Stimulated activated naive CD8-positive, alpha-beta T cell treated with anti-CD3 and anti-CD28 coated beads, Interleukin-15, Interleukin-2, amounts not matched to agents 100 ng/mL and 50 ng/mL, for 24 hours (primary cell): Measurements from ENCODE around the gene TSPAN1.
A peak's percentile ranks its signal among the peaks of the same experiment; 100 is the strongest.

Source experiments
- H3K27ac Mint-ChIP-seq: one replicate; pipeline ENCODE4 v1.8.0; 2021; ENCODE audit warnings: mild to moderate bottlenecking, mixed read lengths
- H3K27me3 Mint-ChIP-seq: one replicate; pipeline ENCODE4 v1.8.0; 2021; ENCODE audit warnings: mixed read lengths
- H3K36me3 Mint-ChIP-seq: one replicate; pipeline ENCODE4 v1.8.0; 2021; ENCODE audit warnings: low read depth, mixed read lengths
- H3K4me1 Mint-ChIP-seq: one replicate; pipeline ENCODE4 v1.8.0; 2021; ENCODE audit warnings: low read depth, mixed read lengths
- H3K4me3 Mint-ChIP-seq: one replicate; pipeline ENCODE4 v1.8.0; 2021; ENCODE audit warnings: mild to moderate bottlenecking, mixed read lengths
- H3K9me3 Mint-ChIP-seq: one replicate; pipeline ENCODE4 v1.8.0; 2021; ENCODE audit warnings: mixed read lengths

Gene TSPAN1

GRCh38 chr1:46174448-46175231 lies at the start of gene TSPAN1:
TSS of gene TSPAN1 (plus strand) at chr1:46175087. CDS start at chr1:46181108, 6,021 bp downstream.
- no peaks in the 10 kb centered on the region for H3K4me1 Mint-ChIP-seq
- no peaks in the 10 kb centered on the region for H3K27me3 Mint-ChIP-seq
- no peaks in the 10 kb centered on the region for H3K9me3 Mint-ChIP-seq
- H3K36me3 Mint-ChIP-seq: no peaks in the 10 kb centered on the region
- no peak within 1 kb of the TSS for H3K27ac Mint-ChIP-seq
- H3K4me3 Mint-ChIP-seq: no peak within 1 kb of the TSS

GRCh38 chr1:46128344-46128743 lies 46.5 kb upstream of the TSPAN1 start:
- Mint-ChIP-seq H3K4me3 (no peak overlapping the region), H3K27ac (no peak overlapping the region), H3K36me3 (no peaks in the 10 kb centered on the region), H3K4me1 (peaks cover 30% of the 10 kb centered on the region), H3K9me3 (no peaks in the 10 kb centered on the region), H3K27me3 (peaks cover 45% of the 10 kb centered on the region)

GRCh38 chr1:46130121-46130520 lies 44.8 kb upstream of the TSPAN1 start:
- H3K27me3 Mint-ChIP-seq: peaks cover 56% of the 10 kb centered on the region
- H3K27ac Mint-ChIP-seq: no peak overlapping the region
- H3K4me3 Mint-ChIP-seq: no peak overlapping the region
- H3K9me3 Mint-ChIP-seq: no peaks in the 10 kb centered on the region
- no peaks in the 10 kb centered on the region for H3K36me3 Mint-ChIP-seq
- H3K4me1 Mint-ChIP-seq: peaks cover 45% of the 10 kb centered on the region

- Mint-ChIP-seq H3K4me3 (peak overlapping the region; percentile 2), H3K27me3 (peaks cover 56% of the 10 kb centered on the region), H3K27ac (no peak overlapping the region), H3K36me3 (no peaks in the 10 kb centered on the region), H3K9me3 (no peaks in the 10 kb centered on the region), H3K4me1 (peaks cover 45% of the 10 kb centered on the region)
Observed at GRCh38 chr1:46130606-46131005, 44.3 kb upstream of the TSPAN1 start.

- H3K4me1 Mint-ChIP-seq: peaks cover 45% of the 10 kb centered on the region
- H3K4me3 Mint-ChIP-seq: peak overlapping the region; percentile 91
- no peaks in the 10 kb centered on the region for H3K9me3 Mint-ChIP-seq
- H3K36me3 Mint-ChIP-seq: no peaks in the 10 kb centered on the region
- H3K27me3 Mint-ChIP-seq: peaks cover 56% of the 10 kb centered on the region
- no peak overlapping the region for H3K27ac Mint-ChIP-seq
Observed at GRCh38 chr1:46131093-46131492, 43.8 kb upstream of the TSPAN1 start.

GRCh38 chr1:46131712-46132528 lies 43.0 kb upstream of the TSPAN1 start:
- peaks cover 45% of the 10 kb centered on the region for H3K4me1 Mint-ChIP-seq
- peak overlapping the region; percentile 91 for H3K4me3 Mint-ChIP-seq
- no peaks in the 10 kb centered on the region for H3K36me3 Mint-ChIP-seq
- H3K9me3 Mint-ChIP-seq: no peaks in the 10 kb centered on the region
- H3K27ac Mint-ChIP-seq: peak overlapping the region; percentile 71
- H3K27me3 Mint-ChIP-seq: peaks cover 56% of the 10 kb centered on the region

GRCh38 chr1:46132529-46133180 lies 42.2 kb upstream of the TSPAN1 start, which contains the start of gene PIK3R3:
TSS of gene PIK3R3 (minus strand) at chr1:46132629. CDS start at chr1:46131952, 677 bp downstream.
- no peaks in the 10 kb centered on the region for H3K9me3 Mint-ChIP-seq
- H3K4me3 Mint-ChIP-seq: peak within 1 kb of the TSS; percentile 91
- peaks cover 53% of the 10 kb centered on the region for H3K27me3 Mint-ChIP-seq
- peaks cover 45% of the 10 kb centered on the region for H3K4me1 Mint-ChIP-seq
- peak within 1 kb of the TSS; percentile 97 for H3K27ac Mint-ChIP-seq
- no peaks in the 10 kb centered on the region for H3K36me3 Mint-ChIP-seq

- Mint-ChIP-seq H3K9me3 (no peaks in the 10 kb centered on the region), H3K27me3 (peaks cover 50% of the 10 kb centered on the region), H3K36me3 (no peaks in the 10 kb centered on the region), H3K4me1 (peaks cover 45% of the 10 kb centered on the region), H3K4me3 (peak overlapping the region; percentile 91), H3K27ac (peak overlapping the region; percentile 97)
Observed at GRCh38 chr1:46133181-46133658, 41.7 kb upstream of the TSPAN1 start.

GRCh38 chr1:46133781-46134350 lies 41.0 kb upstream of the TSPAN1 start:
- Mint-ChIP-seq H3K27me3 (peaks cover 55% of the 10 kb centered on the region), H3K36me3 (no peaks in the 10 kb centered on the region), H3K9me3 (no peaks in the 10 kb centered on the region), H3K4me1 (peaks cover 45% of the 10 kb centered on the region), H3K4me3 (peak overlapping the region; percentile 91), H3K27ac (no peak overlapping the region)

GRCh38 chr1:46134660-46135331 lies 40.1 kb upstream of the TSPAN1 start:
- Mint-ChIP-seq H3K36me3 (no peaks in the 10 kb centered on the region), H3K4me3 (no peak overlapping the region), H3K4me1 (peaks cover 45% of the 10 kb centered on the region), H3K27ac (no peak overlapping the region), H3K9me3 (no peaks in the 10 kb centered on the region), H3K27me3 (peaks cover 50% of the 10 kb centered on the region)

- Mint-ChIP-seq H3K27ac (no peak overlapping the region), H3K27me3 (peaks cover 31% of the 10 kb centered on the region), H3K4me1 (peaks cover 30% of the 10 kb centered on the region), H3K9me3 (no peaks in the 10 kb centered on the region), H3K4me3 (no peak overlapping the region), H3K36me3 (no peaks in the 10 kb centered on the region)
Observed at GRCh38 chr1:46136711-46137110, 38.2 kb upstream of the TSPAN1 start.

GRCh38 chr1:46137916-46138315 lies 37.0 kb upstream of the TSPAN1 start:
- Mint-ChIP-seq H3K9me3 (no peaks in the 10 kb centered on the region), H3K36me3 (no peaks in the 10 kb centered on the region), H3K4me1 (peaks cover 19% of the 10 kb centered on the region), H3K4me3 (no peak overlapping the region), H3K27me3 (peaks cover 21% of the 10 kb centered on the region), H3K27ac (no peak overlapping the region)

- H3K9me3 Mint-ChIP-seq: no peaks in the 10 kb centered on the region
- no peak overlapping the region for H3K4me3 Mint-ChIP-seq
- H3K27me3 Mint-ChIP-seq: no peaks in the 10 kb centered on the region
- H3K4me1 Mint-ChIP-seq: no peaks in the 10 kb centered on the region
- no peaks in the 10 kb centered on the region for H3K36me3 Mint-ChIP-seq
- H3K27ac Mint-ChIP-seq: no peak overlapping the region
Observed at GRCh38 chr1:46148318-46148717, 26.6 kb upstream of the TSPAN1 start.

- Mint-ChIP-seq H3K4me3 (no peak overlapping the region), H3K36me3 (no peaks in the 10 kb centered on the region), H3K4me1 (no peaks in the 10 kb centered on the region), H3K9me3 (no peaks in the 10 kb centered on the region), H3K27ac (no peak overlapping the region), H3K27me3 (no peaks in the 10 kb centered on the region)
Observed at GRCh38 chr1:46150085-46150484, 24.8 kb upstream of the TSPAN1 start.
